RPMI8226 (cell line): ENCODE results near the gene TTC28.
A peak's percentile ranks its signal among the peaks of the same experiment; 100 is the strongest.
"Not testable (repeated sequence)": the region's sequence is repeated elsewhere in the genome, so short reads cannot be mapped to it uniquely, and the experiment has no call there.

Experiments
- DNase-seq: peaks from one replicate; pipeline ENCODE4 v3.0.0-alpha.2; 2015

Gene TTC28

GRCh38 chr22:28123989-28124766, 555.5 kb downstream of the TTC28 start:
- DNase-seq = no peak

- no peak for DNase-seq
These were observed 558.7 kb downstream of the TTC28 start for GRCh38 chr22:28120691-28121592.

GRCh38 chr22:28118957-28119631, 560.5 kb downstream of the TTC28 start:
- DNase-seq = no peak

- DNase-seq = no peak
These were observed 563.4 kb downstream of the TTC28 start for GRCh38 chr22:28116219-28116673.

- DNase-seq = no peak
These were observed 564.2 kb downstream of the TTC28 start for GRCh38 chr22:28115426-28115825.

GRCh38 chr22:28112548-28113043, 567.0 kb downstream of the TTC28 start:
- peak; percentile 19 for DNase-seq

GRCh38 chr22:28112190-28112544, 567.5 kb downstream of the TTC28 start:
- no peak for DNase-seq

- DNase-seq = no peak
These were observed 568.0 kb downstream of the TTC28 start for GRCh38 chr22:28111501-28112189.

GRCh38 chr22:28108851-28109250, 570.8 kb downstream of the TTC28 start:
- DNase-seq = no peak

GRCh38 chr22:28106617-28107016, 573.0 kb downstream of the TTC28 start:
- DNase-seq = no peak

GRCh38 chr22:28105988-28106387, 573.7 kb downstream of the TTC28 start:
- DNase-seq = no peak

- DNase-seq = no peak
These were observed 574.2 kb downstream of the TTC28 start for GRCh38 chr22:28105413-28105812.

- DNase-seq = no peak
These were observed 576.0 kb downstream of the TTC28 start for GRCh38 chr22:28103596-28103995.

- no peak for DNase-seq
These were observed 577.4 kb downstream of the TTC28 start for GRCh38 chr22:28102151-28102812.

GRCh38 chr22:28097627-28098026, 582.0 kb downstream of the TTC28 start:
- no peak for DNase-seq

- DNase-seq = no peak
These were observed 583.5 kb downstream of the TTC28 start for GRCh38 chr22:28096161-28096560.

- no peak for DNase-seq
These were observed 584.1 kb downstream of the TTC28 start for GRCh38 chr22:28095316-28096095.

GRCh38 chr22:28094771-28095170, 584.9 kb downstream of the TTC28 start:
- DNase-seq = no peak

GRCh38 chr22:28093711-28094110, 585.9 kb downstream of the TTC28 start:
- no peak for DNase-seq

- no peak for DNase-seq
These were observed 588.2 kb downstream of the TTC28 start for GRCh38 chr22:28091486-28091885.

- DNase-seq = not testable (repeated sequence)
These were observed 590.1 kb downstream of the TTC28 start for GRCh38 chr22:28089541-28089940.
